Measurements from ENCODE around the gene TREML4. TPM values are rescaled to one million over a fixed set of nuclear protein-coding genes. Genes with fewer than 3 reads are reported as not detected.

Gene TREML4
- total RNA-seq, 2 donors from 2014 or later = not detected

- intact Hi-C loops (cut with DNase I) = no loop called here
- ATAC-seq = no peak
- no peak for DNase-seq
Measured at GRCh38 chr6:41275489-41275888, 47.3 kb downstream of the TREML4 start.

- no peak for DNase-seq
- peak in 1 of 2 donors; percentile 14 for ATAC-seq
- intact Hi-C loops (cut with DNase I) = loop anchor here in 1 of 2 donors (2.0 kb wide), 1 partner anchor 41 kb away; no protein-coding TSS in a partner anchor
Measured at GRCh38 chr6:41277605-41278004, 49.5 kb downstream of the TREML4 start.

DNA sequence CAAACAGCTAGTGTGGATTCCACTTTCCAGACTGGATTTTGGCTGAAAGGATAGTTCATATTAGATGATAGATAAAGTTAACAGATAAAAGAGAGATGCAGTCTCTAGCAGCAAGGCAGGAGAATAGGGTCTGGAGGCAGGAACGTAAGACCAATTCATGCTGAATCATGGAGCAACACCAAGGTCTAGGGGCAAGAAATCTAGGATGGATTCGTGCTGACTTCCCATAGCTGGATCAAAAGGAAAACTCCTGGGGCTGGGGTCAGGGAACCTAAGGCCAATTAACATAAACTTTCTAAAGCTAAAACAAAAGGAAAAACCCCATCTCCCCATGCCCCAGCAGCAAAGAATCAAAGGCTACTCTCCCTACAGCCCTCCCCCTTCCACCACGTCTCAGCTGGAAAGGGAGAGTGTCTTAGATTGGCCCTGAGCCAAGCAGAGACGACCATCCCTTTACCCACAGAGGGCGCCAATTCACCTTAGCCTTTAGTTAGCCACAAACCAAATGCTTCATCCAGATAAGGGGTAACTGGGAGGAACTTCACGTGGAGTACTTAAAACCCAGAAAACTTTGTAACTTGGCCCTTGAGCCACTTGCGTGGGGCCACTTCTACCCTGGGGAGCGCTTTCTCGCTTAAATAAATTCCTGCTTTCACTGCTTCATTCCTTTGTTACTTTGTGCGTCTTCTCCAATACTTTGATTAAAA lies 50.7 kb downstream of the TREML4 start:
- ATAC-seq = peak; percentile 55 to 68
- DNase-seq = peak; percentile 59
- intact Hi-C loops (cut with DNase I) = loop anchor here in 1 of 2 donors (2.0 kb wide), 1 partner anchor 40 kb away; no protein-coding TSS in a partner anchor

GRCh38 chr6:41280381-41281057 lies 52.4 kb downstream of the TREML4 start:
- DNase-seq (no peak), ATAC-seq (peak in 1 of 2 donors; percentile 30)
- intact Hi-C loops (cut with DNase I) = no loop called here

- ATAC-seq = no peak
- DNase-seq = no peak
- intact Hi-C loops (cut with DNase I) = no loop called here
Measured at GRCh38 chr6:41283600-41283999, 55.5 kb downstream of the TREML4 start.

- ATAC-seq = peak; percentile 19 to 22
- DNase-seq = no peak
- intact Hi-C loops (cut with DNase I) = no loop called here
Measured at GRCh38 chr6:41284726-41285125, 56.6 kb downstream of the TREML4 start.

DNA sequence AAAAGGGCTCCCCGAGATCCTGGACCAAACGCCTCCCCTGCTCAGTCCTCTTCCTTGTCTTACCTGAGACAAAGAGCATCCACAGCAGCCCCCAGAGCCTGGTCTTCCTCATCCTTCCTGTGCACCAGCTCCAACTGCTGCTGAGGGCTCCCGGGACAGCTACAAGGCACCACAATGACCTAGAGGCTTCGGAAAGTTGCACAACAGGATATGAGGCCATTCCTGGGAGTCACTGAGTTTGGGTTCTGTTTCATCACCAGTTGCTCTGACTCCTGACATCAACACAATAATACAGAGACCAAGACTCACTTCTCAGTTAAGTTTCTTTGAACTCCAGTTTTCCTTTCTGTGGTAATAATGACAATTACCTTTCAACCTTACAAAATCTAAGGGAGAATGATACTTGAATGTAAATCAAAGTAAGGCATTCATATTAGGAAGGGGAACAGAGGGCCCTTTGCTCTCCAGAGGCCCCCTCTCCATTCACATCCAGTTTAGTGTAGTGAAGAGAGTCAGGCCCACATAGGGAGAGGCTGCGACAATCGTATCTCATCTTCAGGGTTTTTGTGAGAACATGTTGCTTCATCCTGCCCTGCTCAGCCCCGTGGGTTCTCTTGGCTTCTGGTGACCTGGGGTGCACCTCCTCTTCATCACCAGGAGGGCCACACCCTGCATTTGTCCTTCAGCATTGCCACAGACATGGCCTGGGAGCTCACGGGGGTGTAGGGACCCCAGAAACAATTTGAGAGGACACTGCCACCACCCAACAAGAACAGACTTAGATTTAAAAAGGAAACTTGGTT lies 58.6 kb downstream of the TREML4 start, which contains the start of gene TREM1:
TSS of gene TREM1 (minus strand) at position 139 of the 803 bp plus-strand sequence. CDS start at position 112, 27 bp downstream.
- peak; percentile 65 to 83 for ATAC-seq
- peak; percentile 43 for DNase-seq
- intact Hi-C loops (cut with DNase I) = no loop called here

DNA sequence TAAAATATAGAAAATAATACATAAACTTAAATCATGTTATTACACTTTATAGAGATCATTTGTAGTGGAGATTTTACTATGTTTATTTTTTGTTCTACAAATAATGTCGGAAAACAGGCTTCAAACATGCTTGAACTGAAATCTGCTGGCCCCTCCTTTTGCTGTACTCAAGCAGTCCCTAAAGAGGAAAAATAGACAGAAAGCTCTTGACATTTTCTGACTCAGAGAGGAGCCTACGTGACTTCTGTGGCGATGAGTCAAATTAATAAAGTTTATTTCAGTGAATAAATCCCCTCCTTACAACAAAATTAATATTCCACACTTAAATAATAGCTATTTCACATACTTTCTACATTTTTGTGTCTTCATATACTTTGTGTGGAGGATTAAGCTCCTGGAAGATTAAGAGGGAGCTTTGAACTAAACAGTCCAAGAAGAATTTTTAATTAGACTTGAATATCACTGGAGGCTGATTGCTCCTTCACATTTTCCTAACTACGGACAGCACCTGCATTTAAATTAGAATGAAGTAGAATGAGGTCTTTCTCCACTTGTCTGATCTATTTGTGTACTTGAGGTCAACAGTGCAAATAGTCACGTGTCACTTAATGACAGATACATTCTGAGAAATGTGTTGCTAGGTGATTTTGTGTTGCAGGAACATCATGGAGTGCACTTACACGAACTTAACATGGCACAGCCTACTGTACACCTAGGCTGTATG lies 60.0 kb downstream of the TREML4 start:
- peak in 1 of 2 donors; percentile 23 for ATAC-seq

More for the DNA sequence above, 60.0 kb downstream of the TREML4 start:
- intact Hi-C loops (cut with DNase I) = no loop called here
- DNase-seq = no peak

Other genes with a start within 250 kb of the TREML4 start
- gene UNC5CL, start 189.1 kb upstream of the TREML4 start, total RNA-seq = under 1 TPM; 0.27 to 0.86 TPM
- not detected for gene TSPO2, start 185.9 kb upstream of the TREML4 start, total RNA-seq
- gene APOBEC2, start 175.1 kb upstream of the TREML4 start, total RNA-seq = 100 to 1,000 TPM in 1 of 2 donors, 10 to 100 TPM in 1; 42.1 to 103 TPM
- 10 to 100 TPM; 13.9 to 16.3 TPM for gene OARD1, start 156.0 kb upstream of the TREML4 start, total RNA-seq
- gene NFYA, start 155.4 kb upstream of the TREML4 start, total RNA-seq = 10 to 100 TPM; 11.5 to 11.8 TPM
- gene TREML1, start 74.0 kb upstream of the TREML4 start, total RNA-seq = not detected
- 1 to 10 TPM; 1.1 to 3.1 TPM for gene TREM2, start 65.2 kb upstream of the TREML4 start, total RNA-seq
- under 1 TPM; 0.13 to 0.15 TPM for gene TREML2, start 27.2 kb upstream of the TREML4 start, total RNA-seq
- gene TREM1, start 58.3 kb downstream of the TREML4 start, total RNA-seq = 1 to 10 TPM; 1.7 to 3.0 TPM
- not detected for gene NCR2, start 107.3 kb downstream of the TREML4 start, total RNA-seq